Neural progenitor cell (in vitro differentiated cells): ENCODE data around the gene DCD.

Experiments used
- EZH2 ChIP-seq: fragments of 200-600 bp; sonication (generic); IDR thresholded peaks from 2 replicates; pipeline ENCODE4 v1.6.1; 2017; ENCODE audit warnings: antibody characterized with exemption, mild to moderate bottlenecking, moderate library complexity
- TF ChIP-seq, protein P1 (sequence below): fragments of 200-600 bp; sonication (generic); IDR thresholded peaks from 2 replicates; pipeline ENCODE4 v1.5.1; 2017; ENCODE audit warnings: antibody characterized with exemption, mild to moderate bottlenecking

DNA sequence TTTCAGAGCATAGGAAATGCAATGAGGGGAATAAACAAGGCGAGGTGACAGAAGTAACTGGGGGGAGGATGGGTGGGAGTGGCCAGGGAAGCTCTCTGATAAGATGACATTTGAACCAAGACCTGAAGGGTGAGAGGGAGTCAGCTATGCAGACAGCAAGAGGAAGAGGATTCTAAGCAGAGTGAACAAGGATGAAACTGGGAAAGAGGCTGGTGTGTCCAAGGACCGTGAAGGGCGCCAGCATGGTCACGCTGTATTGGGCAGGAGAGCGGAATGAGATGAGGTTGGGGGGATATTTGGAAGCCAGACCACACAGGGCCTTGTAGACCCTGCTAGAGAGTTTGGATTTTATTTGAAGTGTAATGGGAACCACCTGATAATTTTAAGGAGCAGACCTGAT, 49.2 kb downstream of the DCD start:
- TF ChIP-seq, protein P1, sequence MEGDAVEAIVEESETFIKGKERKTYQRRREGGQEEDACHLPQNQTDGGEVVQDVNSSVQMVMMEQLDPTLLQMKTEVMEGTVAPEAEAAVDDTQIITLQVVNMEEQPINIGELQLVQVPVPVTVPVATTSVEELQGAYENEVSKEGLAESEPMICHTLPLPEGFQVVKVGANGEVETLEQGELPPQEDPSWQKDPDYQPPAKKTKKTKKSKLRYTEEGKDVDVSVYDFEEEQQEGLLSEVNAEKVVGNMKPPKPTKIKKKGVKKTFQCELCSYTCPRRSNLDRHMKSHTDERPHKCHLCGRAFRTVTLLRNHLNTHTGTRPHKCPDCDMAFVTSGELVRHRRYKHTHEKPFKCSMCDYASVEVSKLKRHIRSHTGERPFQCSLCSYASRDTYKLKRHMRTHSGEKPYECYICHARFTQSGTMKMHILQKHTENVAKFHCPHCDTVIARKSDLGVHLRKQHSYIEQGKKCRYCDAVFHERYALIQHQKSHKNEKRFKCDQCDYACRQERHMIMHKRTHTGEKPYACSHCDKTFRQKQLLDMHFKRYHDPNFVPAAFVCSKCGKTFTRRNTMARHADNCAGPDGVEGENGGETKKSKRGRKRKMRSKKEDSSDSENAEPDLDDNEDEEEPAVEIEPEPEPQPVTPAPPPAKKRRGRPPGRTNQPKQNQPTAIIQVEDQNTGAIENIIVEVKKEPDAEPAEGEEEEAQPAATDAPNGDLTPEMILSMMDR: no peak
- no peak for TF ChIP-seq EZH2
